Medulla oblongata (tissue), 1 donor: ENCODE measurements around the gene KCNK16.

ENCODE experiments used
- DNase-seq: peaks from one replicate; pipeline ENCODE4 v3.0.0-alpha.2; 2015; ENCODE audit errors: extremely low spot score

The KCNK16 gene

GRCh38 chr6:39276379-39276995 is 46.0 kb downstream of the KCNK16 start:
- DNase-seq = no peak

GRCh38 chr6:39274903-39275302 is 47.6 kb downstream of the KCNK16 start:
- no peak for DNase-seq

GRCh38 chr6:39274471-39274870 is 48.0 kb downstream of the KCNK16 start:
- DNase-seq = no peak

- no peak for DNase-seq
Measured at GRCh38 chr6:39273406-39273821, 49.1 kb downstream of the KCNK16 start.

- DNase-seq = no peak
Measured at GRCh38 chr6:39269961-39270360, 52.5 kb downstream of the KCNK16 start.

- DNase-seq = no peak
Measured at GRCh38 chr6:39268721-39269120, 53.8 kb downstream of the KCNK16 start.

- DNase-seq = no peak
Measured at GRCh38 chr6:39268171-39268570, 54.3 kb downstream of the KCNK16 start.

GRCh38 chr6:39266782-39267355 is 55.6 kb downstream of the KCNK16 start:
- no peak for DNase-seq

- no peak for DNase-seq
Measured at GRCh38 chr6:39266375-39266774, 56.1 kb downstream of the KCNK16 start.
